ENCODE results near the gene CNTN4. TPM values are rescaled to one million over a fixed set of nuclear protein-coding genes. Genes with fewer than 3 reads are reported as not detected.

Gene CNTN4
- total RNA-seq, 1 donor from 2014 or later, result not detected

DNA sequence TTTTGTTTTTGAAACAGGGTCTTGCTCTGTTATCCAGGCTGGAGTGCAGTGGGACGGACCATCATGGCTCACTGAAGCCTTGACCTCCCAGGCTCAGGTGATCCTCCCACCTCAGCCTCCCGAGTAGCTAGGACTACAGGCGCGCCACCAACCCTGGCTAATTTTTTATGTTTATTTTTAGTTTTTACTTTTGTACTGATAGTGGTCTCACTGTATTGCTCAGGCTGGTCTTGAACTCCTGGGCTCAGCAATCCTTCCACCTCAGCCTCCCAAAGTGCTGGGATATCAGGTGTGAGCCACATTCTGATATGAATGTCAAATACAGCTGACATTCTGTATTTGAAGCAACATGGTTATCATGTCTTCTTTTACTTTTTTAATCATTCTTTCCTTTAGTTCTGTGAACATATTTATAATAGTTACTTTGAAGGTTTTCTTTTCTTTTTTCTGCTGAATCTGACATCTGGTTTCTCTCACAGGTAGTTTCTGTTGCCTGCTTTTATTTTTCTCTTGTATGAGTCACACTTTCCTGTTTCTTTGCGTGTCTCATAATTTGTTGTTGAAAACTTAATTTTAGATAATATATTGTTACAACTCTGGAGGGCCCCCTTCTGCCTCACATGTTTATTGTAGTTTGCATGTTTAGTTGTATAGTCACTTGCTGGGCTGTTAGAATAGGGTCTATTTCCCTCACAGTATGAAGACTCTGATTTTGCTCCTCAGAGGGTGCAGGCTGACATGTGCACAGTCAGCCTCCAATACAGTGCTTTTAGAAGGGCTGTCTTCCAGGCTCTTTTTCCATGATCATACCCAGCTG is 8.4 kb upstream of the CNTN4 start:
- no peaks in the 10 kb centered on the region for H3K79me2 ChIP-seq (ENCODE audit: insufficient read depth, low read length)
- no peaks in the 10 kb centered on the region for H4K20me1 ChIP-seq (ENCODE audit: insufficient read depth, low read length)
- FAIRE-seq, result no peak
- H3K27me3 Mint-ChIP-seq (ENCODE audit: low read depth, unreplicated experiment), result no peaks in the 10 kb centered on the region
- H3K4me3 Mint-ChIP-seq (ENCODE audit: unreplicated experiment), result no peak overlapping the region
- no peaks in the 10 kb centered on the region for H3K9me3 ChIP-seq (ENCODE audit: insufficient read depth, low read depth, low read length)
- no peaks in the 10 kb centered on the region for H3K36me3 Mint-ChIP-seq (ENCODE audit: low read depth, unreplicated experiment)
- no peaks in the 10 kb centered on the region for H3K4me1 ChIP-seq (ENCODE audit: insufficient read depth, low read length)
- no peaks in the 10 kb centered on the region for H3K36me3 ChIP-seq (ENCODE audit: insufficient read depth, low read length)
- no peak overlapping the region for H3K27ac Mint-ChIP-seq (ENCODE audit: unreplicated experiment)
- H3K4me3 ChIP-seq (ENCODE audit: insufficient read depth, low read depth, low read length), result no peak overlapping the region
- H3K27ac ChIP-seq (ENCODE audit: low read depth, low read length), result no peak overlapping the region
- no peak overlapping the region for H3K4me2 ChIP-seq (ENCODE audit: low read length)
- H3K4me1 Mint-ChIP-seq (ENCODE audit: low read depth, unreplicated experiment), result no peaks in the 10 kb centered on the region
- H3K9ac ChIP-seq (ENCODE audit: low read length), result no peak overlapping the region
- DNase-seq (ENCODE audit: low read depth), result no peak
- no peak overlapping the region for H2AFZ ChIP-seq (ENCODE audit: low read depth, low read length)
- H3K27me3 ChIP-seq (ENCODE audit: insufficient read depth, low read length), result peaks cover 5% of the 10 kb centered on the region
- peaks cover 4% of the 10 kb centered on the region for H3K9me3 Mint-ChIP-seq (ENCODE audit: unreplicated experiment)
- TF ChIP-seq, protein P1, sequence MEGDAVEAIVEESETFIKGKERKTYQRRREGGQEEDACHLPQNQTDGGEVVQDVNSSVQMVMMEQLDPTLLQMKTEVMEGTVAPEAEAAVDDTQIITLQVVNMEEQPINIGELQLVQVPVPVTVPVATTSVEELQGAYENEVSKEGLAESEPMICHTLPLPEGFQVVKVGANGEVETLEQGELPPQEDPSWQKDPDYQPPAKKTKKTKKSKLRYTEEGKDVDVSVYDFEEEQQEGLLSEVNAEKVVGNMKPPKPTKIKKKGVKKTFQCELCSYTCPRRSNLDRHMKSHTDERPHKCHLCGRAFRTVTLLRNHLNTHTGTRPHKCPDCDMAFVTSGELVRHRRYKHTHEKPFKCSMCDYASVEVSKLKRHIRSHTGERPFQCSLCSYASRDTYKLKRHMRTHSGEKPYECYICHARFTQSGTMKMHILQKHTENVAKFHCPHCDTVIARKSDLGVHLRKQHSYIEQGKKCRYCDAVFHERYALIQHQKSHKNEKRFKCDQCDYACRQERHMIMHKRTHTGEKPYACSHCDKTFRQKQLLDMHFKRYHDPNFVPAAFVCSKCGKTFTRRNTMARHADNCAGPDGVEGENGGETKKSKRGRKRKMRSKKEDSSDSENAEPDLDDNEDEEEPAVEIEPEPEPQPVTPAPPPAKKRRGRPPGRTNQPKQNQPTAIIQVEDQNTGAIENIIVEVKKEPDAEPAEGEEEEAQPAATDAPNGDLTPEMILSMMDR (IDR thresholded peaks at IDR 0.05; ENCODE audit: insufficient read depth, low read depth, low read length), result no peak
- TF ChIP-seq EZH2 (IDR thresholded peaks at IDR 0.05; ENCODE audit: insufficient read depth, low read length), result no peak

- no peak for FAIRE-seq
Observed at GRCh38 chr3:2092758-2093157, 5.9 kb upstream of the CNTN4 start.

More at GRCh38 chr3:2092758-2093157, 5.9 kb upstream of the CNTN4 start:
- Mint-ChIP-seq H3K27ac (ENCODE audit: unreplicated experiment) (no peak overlapping the region), H3K4me3 (ENCODE audit: unreplicated experiment) (no peak overlapping the region), H3K36me3 (ENCODE audit: low read depth, unreplicated experiment) (no peaks in the 10 kb centered on the region), H3K9me3 (ENCODE audit: unreplicated experiment) (peaks cover 12% of the 10 kb centered on the region), H3K4me1 (ENCODE audit: low read depth, unreplicated experiment) (no peaks in the 10 kb centered on the region), H3K27me3 (ENCODE audit: low read depth, unreplicated experiment) (no peaks in the 10 kb centered on the region)
- Histone ChIP-seq H3K79me2 (ENCODE audit: insufficient read depth, low read length) (no peaks in the 10 kb centered on the region), H3K27me3 (ENCODE audit: insufficient read depth, low read length) (peaks cover 12% of the 10 kb centered on the region), H3K36me3 (ENCODE audit: insufficient read depth, low read length) (no peaks in the 10 kb centered on the region), H3K4me1 (ENCODE audit: insufficient read depth, low read length) (no peaks in the 10 kb centered on the region), H4K20me1 (ENCODE audit: insufficient read depth, low read length) (no peaks in the 10 kb centered on the region), H3K4me2 (ENCODE audit: low read length) (no peak overlapping the region), H3K4me3 (ENCODE audit: insufficient read depth, low read depth, low read length) (no peak overlapping the region), H3K27ac (ENCODE audit: low read depth, low read length) (no peak overlapping the region), H3K9ac (ENCODE audit: low read length) (no peak overlapping the region), H3K9me3 (ENCODE audit: insufficient read depth, low read depth, low read length) (no peaks in the 10 kb centered on the region), H2AFZ (ENCODE audit: low read depth, low read length) (no peak overlapping the region)
- no peak for TF ChIP-seq EZH2 (IDR thresholded peaks at IDR 0.05; ENCODE audit: insufficient read depth, low read length)
- TF ChIP-seq, protein P1 (IDR thresholded peaks at IDR 0.05; ENCODE audit: insufficient read depth, low read depth, low read length), result no peak
- no peak for DNase-seq (ENCODE audit: low read depth)
